ENCODE measurements around the gene HNMT.

Gene HNMT

GRCh38 chr2:137998503-137998902 lies 34.2 kb downstream of the HNMT start:
- no peak for TF ChIP-seq CTCF (IDR thresholded peaks at IDR 0.05; ENCODE audit: control extremely low read depth, extremely low read depth, low read depth, missing control alignments)
- ChIA-PET POLR2A (no interaction called here), CTCF (interaction anchor here (0.7 to 1.0 kb wide), 2 partner anchors 16 to 923 kb away, joined by 3 to 4 read pairs; no protein-coding TSS in a partner anchor)
- no peak for DNase-seq (ENCODE audit: extremely low spot score)

- POLR2A ChIA-PET = no interaction called here
- TF ChIP-seq CTCF (IDR thresholded peaks at IDR 0.05; ENCODE audit: control extremely low read depth, extremely low read depth, low read depth, missing control alignments) = no peak
- DNase-seq (ENCODE audit: extremely low spot score) = no peak
- CTCF ChIA-PET = interaction anchor here (0.7 kb wide), 1 partner anchor 922 kb away, joined by 3 read pairs; no protein-coding TSS in a partner anchor
These were observed 35.0 kb downstream of the HNMT start for GRCh38 chr2:137999273-137999672.

- no peak for TF ChIP-seq CTCF (IDR thresholded peaks at IDR 0.05; ENCODE audit: control extremely low read depth, extremely low read depth, low read depth, missing control alignments)
- CTCF ChIA-PET = no interaction called here
- no peak for DNase-seq (ENCODE audit: extremely low spot score)
- POLR2A ChIA-PET = no interaction called here
These were observed 35.7 kb downstream of the HNMT start for GRCh38 chr2:138000009-138000408.

GRCh38 chr2:138000796-138001195 lies 36.5 kb downstream of the HNMT start:
- DNase-seq (ENCODE audit: extremely low spot score) = no peak
- no peak for TF ChIP-seq CTCF (IDR thresholded peaks at IDR 0.05; ENCODE audit: control extremely low read depth, extremely low read depth, low read depth, missing control alignments)
- ChIA-PET POLR2A (no interaction called here), CTCF (no interaction called here)

- no peak for TF ChIP-seq CTCF (IDR thresholded peaks at IDR 0.05; ENCODE audit: control extremely low read depth, extremely low read depth, low read depth, missing control alignments)
- POLR2A ChIA-PET = no interaction called here
- DNase-seq (ENCODE audit: extremely low spot score) = no peak
- CTCF ChIA-PET = no interaction called here
These were observed 39.1 kb downstream of the HNMT start for GRCh38 chr2:138003411-138003810.

GRCh38 chr2:138007431-138007830 lies 43.2 kb downstream of the HNMT start:
- CTCF ChIA-PET = no interaction called here
- POLR2A ChIA-PET = no interaction called here

More at GRCh38 chr2:138007431-138007830, 43.2 kb downstream of the HNMT start:
- DNase-seq (ENCODE audit: extremely low spot score) = no peak
- no peak for TF ChIP-seq CTCF (IDR thresholded peaks at IDR 0.05; ENCODE audit: control extremely low read depth, extremely low read depth, low read depth, missing control alignments)

All from GM10248 (cell line).